Vagina (tissue), 2 donors: ENCODE measurements around the gene CRYGC.
"Not testable (repeated sequence)": the region's sequence is repeated elsewhere in the genome, so short reads cannot be mapped to it uniquely, and the experiment has no call there.

Experiments
- CTCF ChIP-seq, 3 experiments: fragments of 450-650 bp in 2 of 3; fragments of 200-600 bp in 1 of 3; sonication (generic) in 1 of 3; IDR thresholded peaks; one replicate each; pipeline ENCODE4 v1.5.1; 2017 to 2019; ENCODE audit warnings: antibody characterized with exemption in 3 of 3, mild to moderate bottlenecking in 2 of 3, moderate library complexity in 2 of 3
- POLR2AphosphoS5 ChIP-seq, 2 donors: sonication (generic); formaldehyde crosslinking; IDR thresholded peaks; one replicate each; pipeline ENCODE4 v1.9.0; 2017; ENCODE audit warnings: antibody characterized with exemption in 2 of 2, mild to moderate bottlenecking in 2 of 2, low read depth in 1 of 2; ENCODE audit not compliant: insufficient read depth in 1 of 2

GRCh38 chr2:208124013-208124715, 5.5 kb downstream of the CRYGC start, which contains the start of gene CRYGD:
- not testable (repeated sequence) for TF ChIP-seq CTCF (IDR thresholded peaks at IDR 0.05); POLR2AphosphoS5 (IDR thresholded peaks at IDR 0.05; ENCODE audit: insufficient read depth in 1 of 2, low read depth in 1 of 2)
